Endodermal cell (in vitro differentiated cells): ENCODE results near the gene CDKL1. TPM values are rescaled to one million over a fixed set of nuclear protein-coding genes. Genes with fewer than 3 reads are reported as not detected.

ENCODE experiments used
- DNase-seq: peaks from one replicate; pipeline ENCODE4 v3.0.0-alpha.2; 2017
- H3K27ac ChIP-seq: 2 replicates; pipeline ENCODE4 v1.5.1; 2013; ENCODE audit warnings: mild to moderate bottlenecking, low read depth, low read length, moderate library complexity
- H3K27me3 ChIP-seq: 2 replicates; pipeline ENCODE4 v1.6.1; 2013; ENCODE audit warnings: mild to moderate bottlenecking, low read length, moderate library complexity; ENCODE audit not compliant: insufficient read depth, control insufficient read depth, poor library complexity, severe bottlenecking
- H3K36me3 ChIP-seq: 2 replicates; pipeline ENCODE4 v1.7.0; 2013; ENCODE audit warnings: mild to moderate bottlenecking, low read length, moderate library complexity; ENCODE audit not compliant: control insufficient read depth, insufficient read depth
- H3K4me1 ChIP-seq: one replicate; pipeline ENCODE4 v1.7.0; 2013; ENCODE audit warnings: low read length; ENCODE audit not compliant: control insufficient read depth, insufficient read depth
- H3K4me3 ChIP-seq: 2 replicates; pipeline ENCODE4 v1.5.1; 2013; ENCODE audit warnings: mild to moderate bottlenecking, low read length, moderate library complexity
- H3K9ac ChIP-seq: 2 replicates; pipeline ENCODE4 v1.6.1; 2013; ENCODE audit warnings: mild to moderate bottlenecking, low read length, moderate library complexity; ENCODE audit not compliant: poor library complexity, severe bottlenecking; ENCODE audit errors: extremely low read depth
- H3K9me3 ChIP-seq: 2 replicates; pipeline ENCODE4 v1.6.1; 2013; ENCODE audit warnings: mild to moderate bottlenecking, low read length, moderate library complexity; ENCODE audit not compliant: control insufficient read depth
- H3K27ac Mint-ChIP-seq: 2 replicates; pipeline ENCODE4 v1.8.0; 2020; ENCODE audit warnings: mixed read lengths
- H3K27me3 Mint-ChIP-seq: 2 replicates; pipeline ENCODE4 v1.8.0; 2021; ENCODE audit warnings: mild to moderate bottlenecking, mixed read lengths; ENCODE audit not compliant: insufficient read depth
- H3K36me3 Mint-ChIP-seq: 2 replicates; pipeline ENCODE4 v1.8.0; 2020; ENCODE audit warnings: low read depth, mixed read lengths
- H3K4me1 Mint-ChIP-seq: 2 replicates; pipeline ENCODE4 v1.8.0; 2020; ENCODE audit warnings: mixed read lengths
- H3K4me3 Mint-ChIP-seq: 2 replicates; pipeline ENCODE4 v1.8.0; 2020; ENCODE audit warnings: mild to moderate bottlenecking, moderate library complexity, mixed read lengths
- H3K9me3 Mint-ChIP-seq: 2 replicates; pipeline ENCODE4 v1.8.0; 2020; ENCODE audit warnings: mild to moderate bottlenecking, mixed read lengths
- CTCF ChIP-seq: fragments of 200-600 bp; sonication (generic); conservative IDR thresholded peaks from 2 replicates; pipeline ENCODE4 v1.5.0; 2021; ENCODE audit warnings: antibody characterized with exemption, mild to moderate bottlenecking
- WGBS, 2 experiments: methylation state at CpG; one replicate each; pipeline versions ENCODE4 v1.1.5 to v1.1.7; 2013; ENCODE audit warnings: missing lambda C conversion rate in 2 of 2, mixed read lengths in 1 of 2; ENCODE audit not compliant: insufficient coverage in 1 of 2, insufficient read length in 1 of 2; 5-methylcytosine and 5-hydroxymethylcytosine counted together
- total RNA-seq, 2 donors: library from RNA; stranded (reverse); fragmentation: NEBNext Ultra II Directional in 1 of 2; extraction: Animal tissue kit (Norgen Biotek cat#: 25700) in 1 of 2; gene quantifications; 2 replicates in 1 of 2; 3 replicates in 1 of 2; pipeline ENCODE4 v1.2.1, GENCODE V29; 2021

Gene CDKL1
- total RNA-seq, 2 donors from 2014 or later: 1.5 to 2.6 TPM

- Histone ChIP-seq H3K27me3 (no peaks in the 10 kb centered on the region), H3K4me1 (no peaks in the 10 kb centered on the region), H3K4me3 (no peak overlapping the region), H3K9ac (no peak overlapping the region), H3K9me3 (no peaks in the 10 kb centered on the region), H3K36me3 (no peaks in the 10 kb centered on the region), H3K27ac (no peak overlapping the region)
- Mint-ChIP-seq H3K4me3 (no peak overlapping the region), H3K9me3 (no peaks in the 10 kb centered on the region), H3K4me1 (peaks cover 5% of the 10 kb centered on the region), H3K36me3 (no peaks in the 10 kb centered on the region), H3K27me3 (peaks cover 2% of the 10 kb centered on the region), H3K27ac (no peak overlapping the region)
- 60 to 91% methylated on average over 1 to 4 of the region's 4 CpGs for WGBS, 2 experiments
- DNase-seq: no peak
- no peak for TF ChIP-seq CTCF
These were observed 19.1 kb downstream of the CDKL1 start for GRCh38 chr14:50377550-50378085.

GRCh38 chr14:50375760-50376159 is 20.9 kb downstream of the CDKL1 start:
- TF ChIP-seq CTCF: no peak
- WGBS, 2 experiments: 96 to 100% methylated on average over 1 to 5 of the region's 5 CpGs
- H3K27me3 ChIP-seq: no peaks in the 10 kb centered on the region

DNA sequence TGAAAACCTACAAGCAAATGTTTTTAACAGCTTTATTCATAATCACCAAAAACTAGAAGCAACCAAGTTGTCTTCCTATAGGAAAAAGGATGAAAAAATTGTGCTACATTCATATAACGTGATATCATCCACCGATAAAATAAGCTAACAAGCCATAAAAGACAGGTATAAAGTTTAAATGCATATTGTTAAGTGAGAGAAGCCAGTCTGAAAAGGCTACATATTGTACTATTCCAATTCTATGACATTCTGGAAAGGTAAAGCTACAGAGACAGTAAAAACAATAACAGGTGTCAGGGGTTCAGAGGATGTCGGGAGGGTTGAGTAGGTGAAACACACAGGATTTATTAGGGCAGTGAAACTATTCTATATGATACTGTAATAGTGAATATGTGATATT is 22.7 kb downstream of the CDKL1 start:
- Histone ChIP-seq H3K4me1 (no peaks in the 10 kb centered on the region), H3K27me3 (no peaks in the 10 kb centered on the region), H3K4me3 (no peak overlapping the region), H3K36me3 (no peaks in the 10 kb centered on the region), H3K9ac (no peak overlapping the region), H3K9me3 (no peaks in the 10 kb centered on the region), H3K27ac (no peak overlapping the region)
- no peak overlapping the region for H3K27ac Mint-ChIP-seq
- DNase-seq: no peak
- H3K4me3 Mint-ChIP-seq: no peak overlapping the region
- TF ChIP-seq CTCF: no peak
- peaks cover 4% of the 10 kb centered on the region for H3K9me3 Mint-ChIP-seq
- H3K36me3 Mint-ChIP-seq: no peaks in the 10 kb centered on the region
- H3K27me3 Mint-ChIP-seq: peaks cover 2% of the 10 kb centered on the region
- H3K4me1 Mint-ChIP-seq: no peaks in the 10 kb centered on the region
- 83 to 97% methylated on average over 2 to 3 of the region's 3 CpGs for WGBS, 2 experiments

More at GRCh38 chr14:50375760-50376159, 20.9 kb downstream of the CDKL1 start:
- no peak overlapping the region for H3K27ac ChIP-seq
- Mint-ChIP-seq H3K9me3 (peaks cover under 1% of the 10 kb centered on the region), H3K4me1 (no peaks in the 10 kb centered on the region), H3K4me3 (no peak overlapping the region), H3K27ac (no peak overlapping the region), H3K27me3 (peaks cover 2% of the 10 kb centered on the region), H3K36me3 (no peaks in the 10 kb centered on the region)
- no peaks in the 10 kb centered on the region for H3K4me1 ChIP-seq
- no peaks in the 10 kb centered on the region for H3K36me3 ChIP-seq
- no peak for DNase-seq
- H3K9ac ChIP-seq: no peak overlapping the region
- no peak overlapping the region for H3K4me3 ChIP-seq
- H3K9me3 ChIP-seq: no peaks in the 10 kb centered on the region
